Activated CD4-positive, alpha-beta T cell treated with anti-CD3 and anti-CD28 coated beads, Interleukin-2, amount 50 U/mL, for 1 hour (primary cell): ENCODE measurements around the gene HOXD11.

ENCODE experiments used
- DNase-seq: peaks from one replicate; pipeline ENCODE4 v3.0.0-alpha.2; 2020

HOXD11 gene

DNA sequence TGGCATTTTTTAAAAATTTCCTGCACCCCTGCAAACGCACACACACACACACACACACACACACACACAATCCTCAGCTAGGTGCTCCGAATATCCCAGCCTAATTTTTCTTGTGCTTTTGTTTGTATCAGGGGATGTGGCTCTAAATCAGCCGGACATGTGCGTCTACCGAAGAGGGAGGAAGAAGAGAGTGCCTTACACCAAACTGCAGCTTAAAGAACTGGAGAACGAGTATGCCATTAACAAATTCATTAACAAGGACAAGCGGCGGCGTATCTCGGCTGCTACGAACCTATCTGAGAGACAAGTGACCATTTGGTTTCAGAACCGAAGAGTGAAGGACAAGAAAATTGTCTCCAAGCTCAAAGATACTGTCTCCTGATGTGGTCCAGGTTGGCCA is 12.7 kb upstream of the HOXD11 start:
- no peak for DNase-seq

DNA sequence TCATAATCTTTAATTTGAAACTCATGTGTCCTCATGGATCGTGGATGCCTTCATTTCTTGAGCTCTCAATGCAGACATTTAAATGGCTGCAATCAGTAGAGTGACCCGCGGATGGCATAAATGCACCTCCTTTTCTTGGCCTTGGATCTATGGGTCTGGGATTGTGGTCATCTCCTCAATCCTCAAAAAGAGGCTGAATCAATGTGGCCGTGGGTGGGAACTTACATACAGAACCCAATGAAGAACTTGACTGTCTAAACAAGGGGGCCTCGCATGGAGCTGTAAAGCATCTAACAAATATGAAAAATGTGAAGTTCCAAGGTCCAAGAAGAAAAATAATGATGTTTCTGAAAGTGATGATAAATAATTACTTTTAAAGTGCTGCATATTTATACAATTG is 11.7 kb upstream of the HOXD11 start:
- DNase-seq: no peak

DNA sequence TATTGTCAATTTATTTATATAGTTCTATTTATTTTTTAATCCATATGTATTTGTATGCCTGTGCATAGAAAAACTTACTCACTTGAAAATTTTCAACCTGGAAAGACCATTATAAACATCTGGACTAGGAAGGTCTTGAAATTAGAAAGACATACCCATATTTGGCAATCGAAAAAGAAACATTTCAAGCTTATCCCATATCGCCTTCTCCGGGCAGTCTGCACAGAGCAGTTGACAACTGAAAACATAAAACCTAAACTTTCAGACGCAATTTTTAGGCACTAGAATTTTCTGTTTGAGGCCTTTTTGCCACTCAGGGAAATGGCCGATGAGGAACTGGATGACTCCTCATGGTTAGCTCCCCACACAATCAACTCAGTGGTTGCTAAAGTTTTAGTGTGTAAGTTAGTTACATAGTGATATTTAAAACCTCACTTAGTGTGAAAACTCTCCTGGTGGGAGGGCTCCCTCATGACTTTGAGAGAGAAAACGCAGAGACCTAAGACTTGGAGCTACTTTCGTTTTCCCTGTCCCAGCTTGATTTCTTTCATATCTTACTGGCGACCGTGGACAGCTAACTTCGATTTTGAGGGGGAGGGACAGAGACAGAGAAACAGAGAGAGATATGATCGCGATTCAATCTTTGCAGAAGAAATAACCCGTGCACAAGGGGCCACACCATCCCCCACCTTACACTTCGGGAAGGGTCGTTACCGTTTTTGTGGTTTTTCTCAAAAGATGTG is 10.7 kb upstream of the HOXD11 start:
- DNase-seq: no peak

DNA sequence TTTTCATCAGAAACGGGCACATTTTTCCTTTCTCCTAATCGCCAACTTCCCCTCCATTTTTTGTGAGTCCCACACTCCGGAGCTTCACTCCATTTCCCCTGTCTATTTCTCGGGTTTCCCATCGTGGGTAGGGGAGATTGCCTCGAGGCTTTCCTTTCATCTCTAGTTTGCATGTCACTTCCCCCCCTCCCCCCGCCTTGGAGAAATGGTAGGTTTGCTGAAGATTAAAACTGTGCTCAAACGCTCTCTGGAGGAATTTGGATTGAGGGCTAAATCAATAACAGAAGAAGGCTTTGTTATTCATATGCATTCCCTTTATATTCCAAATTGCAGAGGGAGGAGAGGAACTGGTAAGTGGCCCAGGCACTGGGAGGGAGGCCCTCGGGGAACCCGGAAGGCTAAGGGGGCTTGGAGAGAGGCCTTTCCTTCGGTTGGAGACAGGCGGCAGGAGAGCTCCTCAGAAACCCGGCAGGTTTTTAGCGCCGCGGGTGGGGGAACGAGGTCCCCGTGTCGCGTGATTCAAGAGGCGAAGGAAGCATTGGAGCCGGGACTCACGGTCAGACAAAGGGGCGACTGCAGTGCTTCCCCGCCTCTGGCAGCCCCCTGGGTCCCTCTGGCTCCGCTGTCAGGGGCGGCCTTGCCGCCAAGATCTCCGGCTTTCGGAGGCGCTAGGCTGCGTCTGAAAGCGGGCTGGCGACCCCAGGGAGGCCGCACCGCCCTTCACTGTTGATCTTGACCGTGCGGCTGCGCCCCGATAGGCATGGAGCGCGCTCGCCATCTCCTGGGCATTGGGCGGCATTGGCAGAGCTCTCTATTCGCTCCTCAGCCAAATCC is 9.9 kb upstream of the HOXD11 start:
- peak; percentile 57 for DNase-seq

DNA sequence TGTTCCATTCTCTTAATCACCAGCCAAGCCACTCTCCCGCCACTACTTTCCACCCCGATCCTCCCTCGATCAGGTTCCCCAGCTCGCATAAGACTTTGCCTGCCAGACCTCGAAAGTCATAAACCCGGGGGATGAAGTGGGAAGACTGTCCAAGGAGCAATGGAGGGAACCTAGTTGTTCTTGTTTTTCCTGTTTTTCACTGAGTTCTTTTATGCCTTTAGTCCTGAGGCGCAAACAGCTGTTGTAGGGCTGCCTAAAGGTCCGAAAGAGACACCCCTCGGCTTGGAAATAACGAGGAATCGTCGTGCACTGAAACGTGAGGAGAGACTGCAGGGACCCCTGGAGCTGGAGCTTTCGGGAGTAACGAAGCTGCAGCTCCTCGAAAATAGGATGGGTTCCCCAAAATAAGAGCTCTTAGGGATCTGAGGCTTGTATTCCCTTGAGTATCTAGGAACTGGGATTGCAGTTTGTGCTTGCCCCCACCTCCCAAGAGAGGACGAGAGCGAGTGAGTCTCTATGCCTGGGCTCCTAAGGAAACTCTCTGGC is 9.2 kb upstream of the HOXD11 start:
- no peak for DNase-seq

DNA sequence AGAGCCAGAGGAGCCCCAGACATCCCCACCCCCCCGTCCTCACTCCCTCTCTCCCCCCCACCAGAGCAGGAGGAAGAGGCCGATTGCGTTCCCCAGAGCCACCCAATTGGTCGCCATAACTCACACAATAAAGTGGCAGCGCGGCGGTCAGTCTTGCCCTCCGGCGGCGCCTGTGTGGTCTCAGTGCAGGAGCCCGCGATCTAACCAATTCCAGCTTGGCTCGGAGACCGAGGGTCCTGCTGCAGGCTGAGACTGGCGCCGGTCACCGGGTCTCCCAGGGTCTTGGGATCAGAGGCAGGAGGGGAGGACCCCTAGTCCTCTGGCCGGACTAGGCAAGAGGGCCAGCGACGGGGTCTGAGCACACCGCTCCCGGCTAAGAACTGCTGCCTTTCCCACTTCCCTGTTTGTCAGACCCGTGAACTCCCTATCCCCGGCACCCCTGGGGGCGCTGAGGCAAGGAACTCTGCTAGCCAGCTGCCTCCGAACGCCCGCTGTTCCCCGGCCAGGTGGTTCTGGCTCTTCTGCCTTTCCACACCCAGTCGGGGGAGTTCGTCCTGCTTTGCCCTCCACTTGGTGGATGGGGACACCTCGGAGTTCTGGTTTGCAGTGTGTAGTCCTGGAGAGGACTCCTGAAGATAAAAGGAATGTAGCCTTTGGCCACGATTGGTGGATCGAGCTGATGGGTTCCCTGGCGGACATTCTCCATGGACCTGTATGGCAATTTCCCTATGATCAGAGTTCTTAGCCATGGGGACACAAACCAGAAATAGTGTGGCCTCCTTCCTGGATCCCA is 8.5 kb upstream of the HOXD11 start:
- no peak for DNase-seq

DNA sequence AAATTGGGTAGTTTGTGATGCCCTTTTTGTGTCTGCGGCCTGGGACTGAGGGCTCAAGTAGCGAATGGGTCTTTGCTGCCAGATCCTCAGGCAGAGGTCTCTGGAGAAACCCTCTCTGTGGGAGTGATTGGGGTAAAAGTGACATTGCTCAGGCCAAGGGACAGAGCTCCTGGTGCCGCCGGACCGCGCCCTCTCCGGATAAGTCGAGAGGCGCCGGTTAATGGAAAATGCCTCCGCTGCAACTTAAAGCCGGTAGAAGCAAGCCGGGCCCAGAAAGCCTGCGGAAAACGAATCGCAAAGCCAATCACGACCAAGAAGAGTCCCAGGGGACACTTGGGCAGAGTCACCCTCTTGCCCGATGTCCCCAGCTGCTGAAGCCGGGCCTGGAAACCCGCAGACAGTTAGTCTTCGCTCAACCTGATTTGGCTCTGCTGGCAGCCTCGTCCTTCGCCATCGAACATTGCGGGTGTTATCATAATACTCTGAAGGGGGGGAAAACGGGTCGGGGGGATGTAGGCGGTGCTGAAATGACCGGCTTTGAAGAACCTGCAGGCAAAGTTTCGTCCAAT is 7.8 kb upstream of the HOXD11 start:
- DNase-seq: no peak

DNA sequence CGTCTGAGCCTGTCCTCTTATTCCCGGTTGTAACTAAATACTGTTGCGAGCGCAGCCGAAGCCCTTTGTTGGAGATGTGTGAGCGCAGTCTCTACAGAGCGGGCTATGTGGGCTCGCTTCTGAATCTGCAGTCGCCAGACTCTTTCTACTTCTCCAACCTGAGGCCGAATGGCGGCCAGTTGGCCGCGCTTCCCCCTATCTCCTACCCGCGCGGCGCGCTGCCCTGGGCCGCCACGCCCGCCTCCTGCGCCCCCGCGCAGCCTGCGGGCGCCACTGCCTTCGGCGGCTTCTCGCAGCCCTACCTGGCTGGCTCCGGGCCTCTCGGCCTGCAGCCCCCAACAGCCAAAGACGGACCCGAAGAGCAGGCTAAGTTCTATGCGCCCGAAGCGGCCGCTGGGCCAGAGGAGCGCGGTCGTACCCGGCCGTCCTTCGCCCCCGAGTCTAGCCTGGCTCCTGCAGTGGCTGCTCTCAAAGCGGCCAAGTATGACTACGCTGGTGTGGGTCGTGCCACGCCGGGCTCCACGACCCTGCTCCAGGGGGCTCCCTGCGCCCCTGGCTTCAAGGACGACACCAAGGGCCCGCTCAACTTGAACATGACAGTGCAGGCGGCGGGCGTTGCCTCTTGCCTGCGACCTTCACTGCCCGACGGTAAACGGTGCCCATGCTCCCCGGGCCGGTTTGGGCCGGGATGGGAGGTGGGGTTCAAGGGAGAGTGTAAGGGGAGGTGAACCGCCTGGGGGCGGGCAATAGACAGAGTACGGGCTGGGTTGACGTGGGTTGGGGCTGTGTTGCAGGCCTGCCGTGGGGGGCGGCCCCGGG is 7.1 kb upstream of the HOXD11 start, which contains the start of gene HOXD12:
HOXD12 (plus strand) TSS at position 68 of the 819 bp plus-strand sequence; CDS start at position 75, 7 bp downstream.
- DNase-seq: no peak

DNA sequence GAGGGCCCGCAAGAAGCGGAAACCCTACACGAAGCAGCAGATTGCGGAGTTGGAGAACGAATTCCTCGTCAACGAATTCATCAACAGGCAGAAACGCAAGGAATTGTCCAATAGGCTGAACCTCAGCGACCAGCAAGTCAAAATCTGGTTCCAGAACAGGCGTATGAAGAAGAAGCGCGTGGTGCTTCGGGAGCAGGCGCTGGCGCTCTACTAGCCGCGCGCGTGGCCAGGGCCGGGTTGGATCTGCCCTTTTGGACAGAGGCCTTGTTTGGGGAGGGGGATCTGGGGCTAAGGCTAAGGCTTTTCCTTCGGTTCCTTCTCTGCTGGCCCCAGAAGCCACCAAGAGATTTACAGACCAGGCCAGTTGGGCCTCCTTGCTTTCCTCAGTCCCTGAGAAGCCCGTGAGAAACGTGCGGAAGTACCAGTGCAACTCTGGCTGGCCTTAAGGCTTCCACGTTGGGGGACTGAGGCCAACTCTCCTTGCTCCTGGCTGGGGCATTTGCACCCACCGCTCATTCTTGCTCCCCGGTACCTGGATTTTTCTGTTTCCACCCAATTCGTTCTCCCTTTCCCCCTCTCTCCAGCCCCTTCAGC is 6.4 kb upstream of the HOXD11 start:
- DNase-seq: no peak

DNA sequence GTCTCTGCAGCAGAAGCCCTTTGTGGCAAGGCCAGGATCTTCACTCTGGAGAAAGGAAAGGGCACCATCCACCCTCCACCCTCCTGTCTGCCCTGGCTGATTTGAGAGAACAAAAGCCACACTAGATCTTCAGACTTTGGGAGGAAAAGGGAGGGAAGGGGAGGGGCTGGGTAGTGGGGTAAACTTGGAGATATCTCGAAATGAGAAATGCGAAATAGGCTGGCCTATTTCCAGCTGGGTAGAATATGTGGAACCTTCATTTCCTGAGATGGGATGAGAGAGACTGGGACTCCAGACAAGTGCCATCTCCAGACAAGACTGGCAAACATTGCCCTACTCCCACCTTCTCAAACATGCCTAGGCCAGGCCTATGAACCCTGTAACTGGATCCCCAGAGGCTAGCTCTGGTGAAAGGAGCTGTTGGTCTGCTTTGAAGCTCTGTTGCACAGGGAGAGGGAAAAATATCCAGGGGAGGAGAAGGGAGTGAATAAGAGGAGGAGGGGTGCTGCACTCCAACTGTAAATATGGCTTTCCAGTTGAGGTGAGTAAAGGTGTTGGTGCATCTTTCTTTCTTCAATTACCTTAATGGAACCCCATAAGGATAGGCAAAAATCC is 5.8 kb upstream of the HOXD11 start:
- no peak for DNase-seq

DNA sequence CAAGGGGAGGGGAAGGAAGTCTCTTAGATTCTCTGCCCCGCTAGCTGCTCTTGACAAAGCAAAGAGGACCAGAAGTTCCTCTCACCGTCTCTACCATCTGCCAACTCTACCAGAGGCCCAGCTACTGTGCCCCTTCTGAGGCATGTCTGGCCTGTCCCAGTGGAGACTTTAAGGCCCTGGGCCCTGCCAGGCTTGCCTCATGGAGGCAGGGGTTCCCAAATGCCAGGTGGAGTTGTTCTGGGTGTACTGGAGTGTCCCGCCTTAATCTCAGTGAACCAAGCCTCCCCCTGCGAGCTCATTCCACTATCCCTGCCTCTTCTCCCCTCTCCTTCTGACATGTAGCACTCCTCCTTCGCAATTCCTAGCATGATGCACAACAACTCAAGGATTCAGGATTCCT is 5.2 kb upstream of the HOXD11 start:
- DNase-seq: no peak

DNA sequence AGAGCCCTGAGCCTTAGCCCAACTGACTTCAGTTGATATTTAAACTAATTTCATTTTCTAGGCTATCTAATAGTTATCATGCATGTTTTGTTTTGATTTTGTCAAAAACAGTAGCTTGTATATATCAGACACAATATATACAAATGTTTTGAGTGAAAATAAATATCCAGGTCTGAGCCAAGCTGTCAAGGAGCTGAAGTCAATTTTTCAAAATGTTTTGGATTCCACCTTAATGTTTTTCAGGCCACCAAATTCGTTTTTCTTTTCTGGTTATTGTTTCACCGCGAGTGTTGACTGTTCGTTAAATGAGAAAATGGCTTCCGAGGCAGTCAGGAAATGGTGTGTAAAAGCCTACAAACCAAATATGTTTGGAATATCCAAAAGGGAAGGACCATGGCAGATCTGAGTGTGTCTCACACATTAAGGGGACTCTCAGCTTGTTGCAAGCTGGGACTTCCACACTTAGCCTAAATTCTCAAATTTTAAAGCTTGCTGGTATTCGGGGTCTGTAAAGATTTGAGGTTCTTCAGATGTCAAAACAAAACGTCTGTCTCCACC is 4.7 kb upstream of the HOXD11 start:
- DNase-seq: no peak

DNA sequence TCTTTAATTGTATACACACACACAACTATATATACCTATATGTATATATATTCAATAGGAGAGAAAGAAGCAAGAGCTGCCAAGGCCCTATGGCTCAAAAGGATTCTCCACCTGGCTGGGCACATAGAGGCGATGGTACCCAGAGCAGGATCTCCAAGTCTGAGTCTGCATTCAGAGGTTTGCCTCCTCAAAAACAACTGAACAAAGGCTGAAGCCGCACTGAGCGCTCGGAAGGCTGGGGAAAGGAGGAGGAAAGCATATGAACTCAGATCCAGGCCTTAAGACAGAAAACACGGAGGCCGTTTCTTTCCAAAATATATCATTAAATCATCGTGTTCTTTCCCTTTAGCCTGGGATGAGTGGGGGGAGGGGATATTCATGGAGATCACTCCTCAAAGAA is 3.9 kb upstream of the HOXD11 start:
- no peak for DNase-seq

DNA sequence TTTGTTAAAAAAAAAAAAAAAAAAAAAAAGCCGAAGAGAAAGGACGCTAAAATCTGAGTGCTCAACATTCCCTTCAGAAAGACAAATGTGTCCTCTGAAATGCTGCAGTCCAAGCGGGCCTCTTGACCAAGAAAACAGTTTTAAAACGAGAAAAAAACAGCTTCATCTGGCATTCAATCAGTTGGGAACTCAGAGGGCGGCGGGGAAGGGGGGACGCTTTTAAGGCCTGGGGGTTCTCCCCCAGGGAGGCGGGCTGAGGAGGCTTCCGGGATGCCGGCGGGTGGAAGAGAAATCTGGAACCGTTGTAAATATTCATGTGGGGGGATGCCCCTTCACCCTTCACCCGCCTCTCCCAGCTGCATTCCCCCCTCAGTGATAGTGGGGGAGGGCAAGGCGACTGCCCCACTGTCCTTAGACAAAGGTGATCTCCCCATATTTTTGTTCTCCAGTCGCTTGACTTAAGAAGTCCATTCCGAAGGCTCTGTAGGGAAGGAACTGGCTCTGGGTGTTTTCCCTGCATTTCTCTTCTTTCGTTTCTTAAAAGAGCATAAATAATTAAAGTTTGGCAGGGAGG is 3.3 kb upstream of the HOXD11 start:
- no peak for DNase-seq

DNA sequence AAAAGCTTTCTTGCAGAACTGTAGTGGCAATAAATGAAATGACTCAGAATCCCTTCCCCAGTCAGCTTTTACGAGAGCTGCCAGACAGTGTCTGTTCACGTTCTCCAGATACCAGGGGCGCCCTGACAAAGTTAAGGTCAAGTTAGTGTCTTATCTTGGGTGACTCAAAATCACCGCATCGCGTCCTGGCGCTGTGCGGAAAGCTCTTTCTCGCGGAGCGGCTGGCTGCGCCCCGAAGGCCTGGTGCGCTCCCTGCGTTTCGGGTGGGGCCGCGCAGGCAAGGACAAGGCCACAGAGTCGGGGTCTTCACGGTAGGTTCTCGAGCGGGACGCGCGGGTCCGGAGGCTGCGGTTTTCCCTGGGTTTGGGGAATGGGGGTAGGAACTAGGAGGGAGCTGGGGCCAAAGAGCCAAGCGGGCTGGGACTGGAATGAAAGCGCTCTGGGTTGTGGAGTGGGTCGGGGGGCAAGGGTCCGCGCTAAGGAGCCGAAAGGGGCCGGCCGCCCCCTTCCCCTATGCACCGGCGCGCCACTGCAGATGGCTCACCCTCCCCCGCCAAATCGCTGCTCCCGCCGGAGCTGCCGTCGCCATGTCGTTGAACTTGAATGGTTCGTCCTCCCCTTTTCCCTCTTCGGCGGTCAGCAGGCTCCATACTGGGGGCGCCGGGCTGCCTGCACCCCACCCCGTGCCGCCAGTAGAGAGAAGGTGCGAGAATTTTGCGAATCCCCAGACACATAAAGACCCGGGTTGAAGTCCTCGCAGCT is 2.6 kb upstream of the HOXD11 start:
- DNase-seq: no peak

DNA sequence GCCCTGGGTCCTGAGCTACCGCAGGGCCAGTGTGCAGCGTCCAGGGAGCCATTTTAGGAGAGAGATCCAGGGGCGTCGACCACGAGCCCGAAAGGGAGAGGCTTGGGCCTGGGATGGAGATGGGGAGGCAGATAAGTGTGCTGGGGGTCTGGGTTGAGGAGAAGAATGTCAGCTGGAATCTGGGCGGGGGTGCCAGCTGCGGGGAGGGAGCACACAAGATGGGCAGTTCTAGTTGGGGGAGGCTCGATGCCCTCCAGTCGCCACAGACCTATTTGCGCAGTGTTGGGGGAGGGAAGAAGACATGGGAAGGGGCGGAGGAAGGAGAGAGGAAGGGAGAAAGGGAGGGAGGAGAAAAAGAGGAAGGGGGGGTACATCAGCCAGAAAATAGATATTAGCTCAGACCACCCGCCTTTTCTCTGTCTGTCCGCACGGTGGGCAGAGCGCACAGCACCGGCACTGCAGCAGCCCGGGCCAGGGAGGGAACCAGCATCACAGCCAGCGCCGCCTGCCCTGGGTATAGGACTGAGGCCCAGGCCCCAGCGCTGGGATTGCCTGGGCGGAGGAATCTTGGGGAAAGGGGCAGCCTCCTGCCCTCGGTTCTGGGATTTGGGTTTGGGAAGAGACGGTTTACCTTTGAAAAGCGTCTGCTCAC is 1.9 kb upstream of the HOXD11 start:
- DNase-seq: no peak

DNA sequence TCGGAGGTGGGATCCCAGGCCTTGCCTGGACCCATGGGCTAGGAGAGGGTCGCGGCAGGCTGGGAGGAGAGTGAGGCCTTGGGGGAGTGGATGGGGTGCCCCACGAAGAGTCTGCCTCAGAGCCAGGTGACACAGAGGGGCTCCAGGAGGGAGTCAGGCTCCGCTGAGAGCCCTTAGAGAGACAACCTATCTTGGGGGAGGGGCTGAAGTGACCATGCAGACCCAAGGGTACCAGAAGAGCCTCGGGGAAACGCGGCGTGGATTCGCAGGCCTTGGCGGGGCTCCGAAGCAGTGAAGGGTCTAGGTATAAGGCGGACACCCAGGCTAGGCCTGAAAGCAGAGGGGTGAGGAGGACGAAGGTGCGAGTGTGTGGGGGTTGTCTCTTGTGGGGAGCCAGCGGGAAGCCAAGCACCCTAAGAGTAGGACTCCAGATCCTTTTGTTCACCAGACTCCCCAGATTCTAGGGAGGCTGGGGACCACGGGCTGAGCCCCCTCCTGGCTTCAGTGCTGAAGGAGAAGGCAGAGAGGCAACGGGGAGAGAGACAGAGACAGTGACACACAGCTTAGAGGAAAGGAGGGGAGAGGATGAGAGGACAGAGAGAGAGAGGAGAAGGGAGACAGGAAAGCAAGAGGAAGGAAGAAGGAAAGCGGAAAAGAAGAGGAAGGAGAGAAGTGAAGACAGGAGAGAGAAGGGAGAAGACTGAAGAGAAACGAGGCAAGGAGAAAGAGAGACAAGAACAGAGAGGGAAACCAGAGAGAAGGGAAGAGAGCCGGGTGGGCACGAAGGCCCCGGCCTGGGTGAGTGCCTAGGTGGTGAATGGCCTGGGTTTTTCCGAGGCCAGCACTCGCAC is 1.1 kb upstream of the HOXD11 start:
- DNase-seq: no peak

DNA sequence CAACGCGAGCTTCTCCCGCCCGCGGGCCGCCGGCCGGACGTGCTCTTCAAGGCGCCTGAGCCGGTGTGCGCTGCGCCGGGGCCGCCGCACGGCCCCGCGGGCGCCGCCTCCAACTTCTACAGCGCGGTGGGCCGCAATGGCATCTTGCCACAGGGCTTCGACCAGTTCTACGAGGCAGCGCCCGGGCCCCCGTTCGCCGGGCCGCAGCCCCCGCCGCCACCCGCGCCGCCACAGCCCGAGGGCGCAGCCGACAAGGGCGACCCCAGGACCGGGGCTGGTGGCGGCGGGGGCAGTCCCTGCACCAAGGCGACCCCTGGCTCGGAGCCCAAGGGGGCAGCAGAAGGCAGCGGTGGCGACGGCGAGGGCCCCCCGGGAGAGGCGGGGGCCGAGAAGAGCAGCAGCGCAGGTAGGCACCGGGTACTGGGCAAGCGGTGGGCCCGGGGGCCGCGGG is 676 bp downstream of the HOXD11 start:
- no peak for DNase-seq
